DMS153 treated with DMSO at 0.1 percent for 48 hours (cell line): ENCODE results near the gene DEPDC5.

Experiments
- DNase-seq: peaks from one replicate; lab custom pipeline; 2025; ENCODE audit not compliant: unreplicated experiment; lab: John Stamatoyannopoulos, UW

Gene DEPDC5

DNA sequence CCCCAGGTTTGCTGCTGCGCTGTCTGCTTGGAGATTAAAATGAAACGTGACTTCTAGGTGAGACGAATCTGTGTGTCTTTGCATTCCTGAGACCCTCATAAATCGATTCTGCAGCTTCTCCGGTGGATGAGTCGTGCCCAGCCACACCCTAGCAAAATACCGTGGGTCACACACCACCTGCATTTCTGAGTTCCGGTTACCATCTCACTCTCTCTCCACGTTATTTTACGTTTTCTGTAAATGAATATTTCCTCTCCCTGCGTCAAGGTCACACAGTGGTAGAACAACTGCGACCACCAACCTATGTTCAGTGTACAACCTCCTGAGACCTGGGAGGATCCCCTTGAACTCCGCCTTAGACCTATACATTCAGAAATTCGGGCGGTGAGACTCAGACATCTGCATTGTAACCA, 191.6 kb downstream of the DEPDC5 start:
- DNase-seq = no peak

GRCh38 chr22:31945971-31946680, 192.3 kb downstream of the DEPDC5 start:
- no peak for DNase-seq

- peak; percentile 13 for DNase-seq
These were observed 193.5 kb downstream of the DEPDC5 start for GRCh38 chr22:31947296-31947695.

DNA sequence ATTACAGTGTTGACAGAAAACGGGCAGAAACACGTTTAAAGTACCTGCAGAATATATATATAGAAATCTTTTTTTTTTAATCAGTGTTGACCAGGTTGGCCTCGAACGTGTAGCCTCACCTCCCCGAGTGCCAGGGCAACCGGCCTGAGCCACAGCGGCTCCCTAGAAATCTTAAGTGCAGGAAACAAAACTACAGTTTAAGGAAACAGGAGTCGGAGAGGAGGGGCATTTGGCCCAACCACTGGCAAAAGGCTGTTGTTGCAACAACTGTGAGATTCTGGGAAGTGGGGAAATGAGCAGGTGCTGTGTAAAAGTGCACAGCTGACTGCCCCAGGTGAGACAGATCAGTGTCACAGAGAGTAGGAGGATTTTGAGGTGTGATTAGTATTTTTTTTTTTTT, 194.2 kb downstream of the DEPDC5 start:
- no peak for DNase-seq

- no peak for DNase-seq
These were observed 196.4 kb downstream of the DEPDC5 start for GRCh38 chr22:31950226-31950625.

GRCh38 chr22:31951194-31952093, 197.6 kb downstream of the DEPDC5 start:
- DNase-seq = no peak

- DNase-seq = no peak
These were observed 198.2 kb downstream of the DEPDC5 start for GRCh38 chr22:31952094-31952401.

DNA sequence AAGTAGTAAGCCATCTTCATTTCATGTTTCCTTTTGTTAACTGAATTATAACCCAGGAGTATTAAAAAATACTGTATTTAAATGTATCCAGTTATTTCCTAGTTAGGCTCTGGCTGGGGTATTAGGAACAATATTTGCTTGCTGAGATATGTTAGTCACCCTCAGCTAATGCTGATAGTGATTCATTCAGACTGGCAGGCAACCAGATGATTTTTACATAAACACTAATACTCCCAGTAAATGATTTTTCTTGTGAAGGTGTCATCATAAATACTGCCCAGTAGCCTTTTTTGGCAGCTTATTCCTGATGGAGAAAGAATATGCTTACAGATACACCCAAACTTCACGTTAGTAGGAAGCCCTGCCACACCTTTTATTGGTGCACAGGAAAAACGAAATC, 198.7 kb downstream of the DEPDC5 start:
- no peak for DNase-seq

DNA sequence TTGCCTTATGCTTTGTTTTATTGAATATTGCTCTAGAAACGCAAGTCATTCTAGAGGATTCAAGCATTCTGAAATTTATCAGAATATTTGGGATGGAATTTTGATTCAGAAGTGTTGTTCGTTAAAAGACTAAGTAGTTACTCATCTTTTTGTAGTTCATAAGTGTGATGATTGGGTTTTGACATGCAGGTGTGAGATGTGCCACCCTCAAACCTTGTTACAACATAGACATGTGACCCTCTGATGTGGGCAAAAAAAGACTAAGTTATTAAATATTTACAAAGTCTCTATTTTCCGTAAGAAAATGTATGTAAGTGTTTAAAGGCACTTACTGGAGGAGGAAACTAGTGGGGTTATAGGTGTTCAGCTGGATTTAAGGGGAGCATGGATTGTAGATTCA, 199.4 kb downstream of the DEPDC5 start:
- DNase-seq = no peak

GRCh38 chr22:31954535-31955523, 201.0 kb downstream of the DEPDC5 start:
- no peak for DNase-seq

- no peak for DNase-seq
These were observed 202.5 kb downstream of the DEPDC5 start for GRCh38 chr22:31956360-31956759.
